ENCODE results near the gene TNS4. TPM values are rescaled to one million over a fixed set of nuclear protein-coding genes. Genes with fewer than 3 reads are reported as not detected.

TNS4 gene
- total and polyA plus RNA-seq, 7 donors = 1.2 to 6.9 (median 1.8) TPM; not detected in 4

DNA sequence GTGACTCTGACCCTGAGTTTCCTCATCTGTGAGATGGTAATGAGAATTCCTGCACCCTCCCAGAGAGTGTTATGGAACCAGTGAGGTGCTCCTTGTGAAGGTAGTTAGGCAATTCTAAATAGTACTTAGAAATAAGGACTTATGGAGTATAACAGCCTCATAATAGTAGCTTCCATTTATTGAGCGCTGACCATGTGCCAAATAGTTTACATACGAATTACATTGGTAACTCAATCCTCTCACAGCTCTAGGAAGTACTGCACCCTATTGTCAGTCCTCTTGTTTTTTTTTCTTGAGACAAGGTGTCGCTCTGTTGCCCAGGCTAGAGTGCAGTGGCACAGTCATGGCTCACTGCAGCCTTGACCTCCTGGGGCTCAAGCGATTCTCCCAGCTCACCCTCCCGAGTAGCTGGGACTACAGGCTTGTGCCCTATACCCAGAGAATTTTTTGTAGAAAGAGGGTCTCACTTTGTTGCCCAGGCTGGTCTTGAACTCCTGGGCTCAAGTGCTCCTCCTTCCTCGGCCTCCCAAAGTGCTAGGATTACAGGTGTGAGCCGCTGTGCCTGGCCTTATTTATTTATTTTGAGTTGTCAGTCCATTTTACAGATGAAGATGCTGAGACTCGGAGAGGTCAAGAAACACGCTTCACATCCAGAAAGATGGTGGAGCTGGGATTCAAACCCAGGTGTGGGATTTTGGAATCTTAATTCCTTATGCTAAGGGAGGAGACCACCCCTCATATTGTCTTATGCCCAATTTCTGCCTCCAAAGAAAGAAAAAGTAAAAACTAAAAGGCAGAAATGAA, 2.9 kb downstream of the TNS4 start:
- no peak for DNase-seq
- Histone ChIP-seq H3K27me3 (no peaks in the 10 kb centered on the region), H3K4me1 (peaks cover 0 to 42% (median 33%) of the 10 kb centered on the region in 4 donors), H3K27ac (peak overlapping the region; percentile 76 to 87 (median 86)), H3K9me3 (no peaks in the 10 kb centered on the region), H3K36me3 (no peaks in the 10 kb centered on the region), H3K4me3 (no peak overlapping the region)
- no peak for TF ChIP-seq EP300 (IDR thresholded peaks at IDR 0.05)
- TF ChIP-seq CTCF (IDR thresholded peaks at IDR 0.05) = no peak
- no peak for TF ChIP-seq POLR2A (IDR thresholded peaks at IDR 0.05)
- no peak for TF ChIP-seq POLR2AphosphoS5 (IDR thresholded peaks at IDR 0.05)
- intact Hi-C loops (cut with DNase I) = loop anchor here (1.0 kb wide), 1 partner anchor 55 kb away; the partner anchor contains the start of gene IGFBP4
- WGBS, 2 donors = 28 to 66% methylated on average over 9 of the region's 9 CpGs

- Histone ChIP-seq H3K27me3 (no peaks in the 10 kb centered on the region), H3K4me3 (no peak overlapping the region), H3K27ac (peak overlapping the region; percentile 76 to 87 (median 86)), H3K4me1 (peaks cover 0 to 42% (median 33%) of the 10 kb centered on the region in 4 donors), H3K9me3 (no peaks in the 10 kb centered on the region), H3K36me3 (no peaks in the 10 kb centered on the region)
- intact Hi-C loops (cut with DNase I) = no loop called here
- TF ChIP-seq CTCF (IDR thresholded peaks at IDR 0.05) (no peak), POLR2AphosphoS5 (IDR thresholded peaks at IDR 0.05) (no peak), EP300 (IDR thresholded peaks at IDR 0.05) (no peak), POLR2A (IDR thresholded peaks at IDR 0.05) (no peak)
- DNase-seq = no peak
- 72 to 86% methylated on average over 2 of the region's 2 CpGs for WGBS, 2 donors
These were observed 3.7 kb downstream of the TNS4 start for GRCh38 chr17:40497695-40498094.

DNA sequence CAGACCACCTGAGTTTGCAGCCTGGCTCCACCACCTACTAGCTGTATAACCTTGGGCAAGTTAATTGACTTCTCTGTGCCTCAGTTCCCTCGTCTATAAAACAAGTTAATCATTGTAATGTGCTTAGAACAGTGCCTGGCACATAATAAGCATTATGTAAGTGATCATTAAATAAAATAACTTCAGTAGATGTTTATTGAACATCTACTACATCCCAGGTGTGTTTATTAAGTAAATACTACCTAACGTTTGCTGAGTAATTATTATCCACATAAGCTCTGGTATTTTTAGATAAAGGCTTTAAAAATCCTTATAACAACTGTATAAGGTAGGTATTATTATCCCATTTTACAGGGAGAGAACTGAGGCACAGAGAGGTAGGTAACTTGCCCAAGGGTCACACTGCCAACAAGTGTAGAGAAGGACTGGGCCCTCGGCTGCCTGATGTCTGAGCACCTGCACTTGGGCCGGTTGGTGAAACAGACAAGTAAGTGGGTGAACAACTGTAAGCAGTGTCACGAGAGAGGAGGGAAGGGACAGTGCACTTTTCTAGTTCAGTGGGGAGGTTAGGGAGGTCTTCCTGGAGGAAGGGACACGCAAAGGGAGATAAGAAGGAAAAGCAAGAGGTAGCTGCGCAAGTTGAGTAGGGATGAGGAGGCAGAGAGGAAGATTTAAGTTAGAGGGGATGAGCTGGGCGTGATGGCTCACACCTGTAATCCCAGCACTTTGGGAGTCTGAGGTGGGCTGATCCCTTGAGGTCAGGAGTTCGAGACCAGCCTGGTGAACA, 4.6 kb downstream of the TNS4 start:
- H3K4me1 ChIP-seq = peaks cover 0 to 47% (median 36%) of the 10 kb centered on the region in 4 donors
- peak overlapping the region in 3 of 4 donors; percentile 86 to 87 (median 86) for H3K27ac ChIP-seq
- intact Hi-C loops (cut with DNase I) = no loop called here
- DNase-seq = no peak
- 64 to 70% methylated on average over 9 of the region's 9 CpGs for WGBS, 2 donors
- no peaks in the 10 kb centered on the region for H3K27me3 ChIP-seq
- no peaks in the 10 kb centered on the region for H3K36me3 ChIP-seq
- H3K4me3 ChIP-seq = no peak overlapping the region
- no peaks in the 10 kb centered on the region for H3K9me3 ChIP-seq
- TF ChIP-seq POLR2A (IDR thresholded peaks at IDR 0.05) = no peak
- TF ChIP-seq EP300 (IDR thresholded peaks at IDR 0.05) = no peak
- TF ChIP-seq CTCF (IDR thresholded peaks at IDR 0.05) = no peak
- TF ChIP-seq POLR2AphosphoS5 (IDR thresholded peaks at IDR 0.05) = no peak

GRCh38 chr17:40496170-40496569, 5.3 kb downstream of the TNS4 start:
- TF ChIP-seq EP300 (IDR thresholded peaks at IDR 0.05) (no peak), POLR2A (IDR thresholded peaks at IDR 0.05) (no peak), CTCF (IDR thresholded peaks at IDR 0.05) (no peak), POLR2AphosphoS5 (IDR thresholded peaks at IDR 0.05) (no peak)
- WGBS, 2 donors = 90 to 96% methylated on average over 6 of the region's 6 CpGs
- no peak for DNase-seq
- Histone ChIP-seq H3K4me1 (peaks cover 0 to 54% (median 42%) of the 10 kb centered on the region in 4 donors), H3K27ac (peak overlapping the region in 3 of 4 donors; percentile 19 to 51 (median 37)), H3K36me3 (no peaks in the 10 kb centered on the region), H3K27me3 (no peaks in the 10 kb centered on the region), H3K9me3 (no peaks in the 10 kb centered on the region), H3K4me3 (no peak overlapping the region)
- intact Hi-C loops (cut with DNase I) = no loop called here

Measured in sigmoid colon (tissue), 7 donors.